ENCODE measurements around the gene STK33. TPM values are rescaled to one million over a fixed set of nuclear protein-coding genes. Genes with fewer than 3 reads are reported as not detected.

STK33 gene
- total RNA-seq, 1 experiment from 2014 or later: 5.8 TPM

DNA sequence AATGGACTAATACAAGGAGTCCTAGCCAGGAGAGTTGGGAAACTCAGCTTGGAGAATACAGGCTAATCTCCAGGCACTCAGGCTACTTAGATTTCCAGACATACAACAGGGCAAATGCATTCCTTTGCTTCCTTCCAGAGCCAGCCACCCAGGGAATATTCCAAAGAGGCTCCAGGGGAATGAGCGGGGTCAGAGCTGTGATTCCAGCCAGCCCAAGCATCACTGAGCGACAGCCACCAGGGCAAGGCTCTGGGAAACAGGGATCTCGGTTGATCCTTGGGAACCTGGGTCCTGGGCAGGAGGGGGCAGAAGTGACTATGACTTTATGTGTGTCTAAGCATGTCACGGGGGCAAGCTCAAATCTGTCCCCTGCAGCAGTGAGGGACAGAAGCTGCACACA, 218.1 kb downstream of the STK33 start:
- Histone ChIP-seq H3K4me2 (no peak overlapping the region), H3K4me1 (replicated peaks; ENCODE audit: insufficient read depth) (no peaks in the 10 kb centered on the region), H3K9me2 (ENCODE audit: insufficient read depth) (no peaks in the 10 kb centered on the region), H3K27me3 (ENCODE audit: insufficient read depth, low read depth) (no peaks in the 10 kb centered on the region), H3K27ac (no peak overlapping the region), H3K79me2 (ENCODE audit: low read depth) (no peaks in the 10 kb centered on the region), H2AFZ (no peak overlapping the region), H3K9me3 (ENCODE audit: insufficient read depth, low read depth) (no peaks in the 10 kb centered on the region), H4K20me1 (ENCODE audit: insufficient read depth) (no peaks in the 10 kb centered on the region), H3K36me3 (ENCODE audit: low read depth) (no peaks in the 10 kb centered on the region), H3K4me3 (no peak overlapping the region), H3F3A (ENCODE audit: insufficient read depth, low read depth) (no peaks in the 10 kb centered on the region)
- POLR2A ChIA-PET (ENCODE audit: unreplicated experiment): no interaction called here
- DNase-seq: no peak
- TF ChIP-seq CTCF (conservative IDR thresholded peaks at IDR 0.05) (no peak), EZH2 (IDR thresholded peaks at IDR 0.05; ENCODE audit: low read depth) (no peak)
- CTCF ChIA-PET: no interaction called here
- no TSS peak for BruUV-seq (replicated peaks)
- intact Hi-C loops (cut with micrococcal nuclease; ENCODE audit: unreplicated experiment): no loop called here

DNA sequence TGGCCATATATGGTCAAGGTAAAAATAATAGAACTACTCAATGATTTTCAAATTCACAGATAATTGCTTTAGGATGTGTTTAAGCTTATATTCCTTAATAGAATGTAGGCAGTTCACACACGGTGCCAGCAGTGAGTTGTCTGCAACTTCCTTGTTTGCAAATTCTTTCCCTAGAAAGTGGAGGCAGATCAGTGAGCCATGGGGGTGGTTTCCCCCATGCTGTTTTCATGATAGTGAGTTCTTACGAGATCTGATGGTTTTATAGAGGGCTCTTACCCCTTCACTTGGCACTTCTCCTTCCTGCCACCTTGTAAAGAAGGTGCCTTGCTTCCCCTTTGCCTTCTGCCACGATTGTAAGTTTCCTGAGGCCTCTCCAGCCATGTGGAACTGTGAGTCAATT, 218.6 kb downstream of the STK33 start:
- H3K9me3 ChIP-seq (ENCODE audit: insufficient read depth, low read depth): no peaks in the 10 kb centered on the region
- no peaks in the 10 kb centered on the region for H3K4me1 ChIP-seq (replicated peaks; ENCODE audit: insufficient read depth)
- H3K4me2 ChIP-seq: no peak overlapping the region
- BruUV-seq (replicated peaks): no TSS peak
- no peak overlapping the region for H3K4me3 ChIP-seq
- no peaks in the 10 kb centered on the region for H4K20me1 ChIP-seq (ENCODE audit: insufficient read depth)
- no peak for DNase-seq
- H3K79me2 ChIP-seq (ENCODE audit: low read depth): no peaks in the 10 kb centered on the region
- no peak overlapping the region for H3K27ac ChIP-seq
- no peaks in the 10 kb centered on the region for H3K36me3 ChIP-seq (ENCODE audit: low read depth)
- H3K27me3 ChIP-seq (ENCODE audit: insufficient read depth, low read depth): no peaks in the 10 kb centered on the region
- no peak for TF ChIP-seq CTCF (conservative IDR thresholded peaks at IDR 0.05)
- no peak for TF ChIP-seq EZH2 (IDR thresholded peaks at IDR 0.05; ENCODE audit: low read depth)
- ChIA-PET CTCF (no interaction called here), POLR2A (ENCODE audit: unreplicated experiment) (no interaction called here)
- intact Hi-C loops (cut with micrococcal nuclease; ENCODE audit: unreplicated experiment): no loop called here
- H3K9me2 ChIP-seq (ENCODE audit: insufficient read depth): no peaks in the 10 kb centered on the region
- no peaks in the 10 kb centered on the region for H3F3A ChIP-seq (ENCODE audit: insufficient read depth, low read depth)
- H2AFZ ChIP-seq: no peak overlapping the region

GRCh38 chr11:8374716-8375115, 219.3 kb downstream of the STK33 start:
- no peak overlapping the region for H3K4me2 ChIP-seq
- DNase-seq: no peak
- no peaks in the 10 kb centered on the region for H3K36me3 ChIP-seq (ENCODE audit: low read depth)
- intact Hi-C loops (cut with micrococcal nuclease; ENCODE audit: unreplicated experiment): no loop called here
- no peaks in the 10 kb centered on the region for H4K20me1 ChIP-seq (ENCODE audit: insufficient read depth)
- no peak overlapping the region for H3K4me3 ChIP-seq
- no peak for TF ChIP-seq CTCF (conservative IDR thresholded peaks at IDR 0.05)
- no peak for TF ChIP-seq EZH2 (IDR thresholded peaks at IDR 0.05; ENCODE audit: low read depth)
- H3K79me2 ChIP-seq (ENCODE audit: low read depth): no peaks in the 10 kb centered on the region
- no peak overlapping the region for H3K27ac ChIP-seq
- no peaks in the 10 kb centered on the region for H3K27me3 ChIP-seq (ENCODE audit: insufficient read depth, low read depth)
- no TSS peak for BruUV-seq (replicated peaks)
- ChIA-PET CTCF (no interaction called here), POLR2A (ENCODE audit: unreplicated experiment) (no interaction called here)
- no peaks in the 10 kb centered on the region for H3K4me1 ChIP-seq (replicated peaks; ENCODE audit: insufficient read depth)
- no peak overlapping the region for H2AFZ ChIP-seq
- no peaks in the 10 kb centered on the region for H3K9me3 ChIP-seq (ENCODE audit: insufficient read depth, low read depth)
- H3F3A ChIP-seq (ENCODE audit: insufficient read depth, low read depth): no peaks in the 10 kb centered on the region
- H3K9me2 ChIP-seq (ENCODE audit: insufficient read depth): no peaks in the 10 kb centered on the region
